ENCODE measurements around the gene TPSB2. TPM values are rescaled to one million over a fixed set of nuclear protein-coding genes. Genes with fewer than 3 reads are reported as not detected.

The TPSB2 gene
- total and polyA plus RNA-seq, 9 of the 15 experiments (the other 6 are each of a cell fraction or from before 2014, with no cell fraction given) = 0.18 TPM; not detected in 8

GRCh38 chr16:1188432-1189189 is 41.4 kb downstream of the TPSB2 start (continued):
- TF ChIP-seq ZNF639 (CRISPR knock-in tag; conservative IDR thresholded peaks at IDR 0.05 in 1 of 2, IDR thresholded peaks at IDR 0.05 in 1 of 2) = peak in 1 of 2 experiments; percentile 33; a peak in 1 of 4 replicates
- no peak for TF ChIP-seq ZZZ3 (IDR thresholded peaks at IDR 0.05)
- TF ChIP-seq IFI16 (CRISPR knock-in tag; IDR thresholded peaks at IDR 0.05) = no peak
- no peak for TF ChIP-seq YY1 (IDR thresholded peaks at IDR 0.05; ENCODE audit: borderline replicate concordance in 1 of 3, control insufficient read depth in 1 of 3, extremely low read depth in 1 of 3, insufficient read depth in 3 of 3, insufficient read length in 1 of 3, insufficient replicate concordance in 2 of 3, low read depth in 1 of 3, low read length in 2 of 3)
- TF ChIP-seq SAP30 (IDR thresholded peaks at IDR 0.05; ENCODE audit: borderline replicate concordance, insufficient read depth, low read depth, low read length, poor library complexity, severe bottlenecking) = no peak
- peak; percentile 48 for TF ChIP-seq ZNF263 (CRISPR knock-in tag; IDR thresholded peaks at IDR 0.05; ENCODE audit: borderline replicate concordance)
- TF ChIP-seq NFIC (IDR thresholded peaks at IDR 0.05) = no peak
- no peak for TF ChIP-seq ZNF766 (CRISPR knock-in tag; conservative IDR thresholded peaks at IDR 0.05)
- TF ChIP-seq GTF2B (IDR thresholded peaks at IDR 0.05; ENCODE audit: extremely low read depth, insufficient read length) = no peak
- TF ChIP-seq ZBTB1 (CRISPR knock-in tag; IDR thresholded peaks at IDR 0.05; ENCODE audit: borderline replicate concordance, low read depth) = peak; percentile 56; the same call in 1 of the 2 replicates
- TF ChIP-seq CEBPG (CRISPR knock-in tag; IDR thresholded peaks at IDR 0.05) = no peak
- no peak for TF ChIP-seq CEBPG (tag; conservative IDR thresholded peaks at IDR 0.05 in 1 of 2, IDR thresholded peaks at IDR 0.05 in 1 of 2)
- no peak for TF ChIP-seq CHCHD3 (CRISPR knock-in tag; IDR thresholded peaks at IDR 0.05)
- no peak for TF ChIP-seq GTF2F1 (IDR thresholded peaks at IDR 0.05; ENCODE audit: low read depth, low read length)
- no peak for TF ChIP-seq ZNF699 (CRISPR knock-in tag; IDR thresholded peaks at IDR 0.05; ENCODE audit: insufficient replicate concordance)
- no peak for TF ChIP-seq SNAPC5 (CRISPR knock-in tag; IDR thresholded peaks at IDR 0.05)
- TF ChIP-seq POLR2AphosphoS2 (IDR thresholded peaks at IDR 0.05; ENCODE audit: low read length) = no peak
- TF ChIP-seq RCOR1 (IDR thresholded peaks at IDR 0.05; ENCODE audit: borderline replicate concordance in 1 of 2, low read depth in 2 of 2, low read length in 2 of 2) = peak in 1 of 2 experiments; percentile 17; a peak in 1 of 4 replicates
- TF ChIP-seq NR2C1 (IDR thresholded peaks at IDR 0.05) = no peak
- TF ChIP-seq NR2C1 (tag; IDR thresholded peaks at IDR 0.05) = no peak
- no peak for TF ChIP-seq ATF1 (CRISPR knock-in tag; IDR thresholded peaks at IDR 0.05)
- TF ChIP-seq ATF1 (tag; IDR thresholded peaks at IDR 0.05) = no peak
- no peak for TF ChIP-seq TRIM24 (IDR thresholded peaks at IDR 0.05)
- TF ChIP-seq NR4A1 (CRISPR knock-in tag; IDR thresholded peaks at IDR 0.05) = no peak
- no peak for TF ChIP-seq NR4A1 (tag; IDR thresholded peaks at IDR 0.05)
- TF ChIP-seq ZNF316 (IDR thresholded peaks at IDR 0.05) = peak; percentile 79
- peak; percentile 95 for TF ChIP-seq TGIF2 (CRISPR knock-in tag; IDR thresholded peaks at IDR 0.05)

All from K562 (cell line).